ENCODE measurements around the gene WASHC1.
A peak's percentile ranks its signal among the peaks of the same experiment; 100 is the strongest.
"Not testable (repeated sequence)": the region's sequence is repeated elsewhere in the genome, so short reads cannot be mapped to it uniquely, and the experiment has no call there.

WASHC1 gene

GRCh38 chr9:11206-11605, 18.1 kb downstream of the WASHC1 start:
- not testable (repeated sequence) for DNase-seq

DNA sequence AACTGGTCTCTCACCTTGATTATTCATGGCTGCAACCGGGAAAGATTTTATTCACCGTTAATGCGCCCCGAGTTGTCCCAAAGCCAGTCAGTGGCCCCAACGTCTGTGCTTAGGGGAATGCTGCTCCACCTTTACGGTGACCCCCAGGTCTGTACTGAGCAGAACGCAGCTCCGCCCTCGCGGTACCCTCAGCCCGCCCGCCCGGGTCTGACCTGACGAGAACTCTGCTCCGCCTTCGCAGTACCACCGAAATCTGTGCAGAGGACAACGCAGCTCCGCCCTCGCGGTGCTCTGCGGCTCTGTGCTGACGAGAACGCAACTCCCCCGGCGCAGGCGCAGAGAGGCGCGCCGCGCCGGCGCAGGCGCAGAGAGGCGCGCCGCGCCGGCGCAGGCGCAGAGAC, 18.6 kb downstream of the WASHC1 start:
- DNase-seq = peak in 1 of 3 donors; percentile 17

DNA sequence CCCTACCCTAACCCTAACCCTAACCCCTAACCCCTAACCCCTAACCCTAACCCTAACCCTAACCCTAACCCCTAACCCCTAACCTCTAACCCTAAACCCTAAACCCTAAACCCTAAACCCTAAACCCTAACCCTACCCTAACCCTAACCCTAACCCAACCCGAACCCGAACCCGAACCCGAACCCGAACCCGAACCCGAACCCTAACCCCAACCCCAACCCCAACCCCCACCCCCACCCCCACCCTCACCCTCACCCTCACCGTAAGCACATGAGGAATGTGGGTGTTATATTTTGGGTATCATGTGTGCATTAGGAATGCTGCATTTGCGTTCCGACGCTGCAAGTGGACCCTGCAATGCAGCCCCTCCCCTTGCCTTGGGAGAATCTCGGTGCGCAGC, 19.0 kb downstream of the WASHC1 start:
- DNase-seq = peak in 1 of 3 donors; percentile 13
